Psoas muscle (tissue), 8 donors: ENCODE data around the gene PLD6. TPM values are rescaled to one million over a fixed set of nuclear protein-coding genes. Genes with fewer than 3 reads are reported as not detected.
A peak's percentile ranks its signal among the peaks of the same experiment; 100 is the strongest.

Experiments used
- ATAC-seq, 4 donors: fragments of 200-7000 bp; cut with Tn5 transposase; one replicate each; pipeline ENCODE4 v1.9.1; 2020; ENCODE audit warnings: moderate library complexity in 3 of 4, mild to moderate bottlenecking in 2 of 4
- DNase-seq, 2 donors: peaks; one replicate each; pipeline ENCODE4 v3.0.0-alpha.2; 2020
- H3K27ac ChIP-seq: fragments of 200-600 bp; one replicate; pipeline ENCODE4 v1.8.0; 2022
- H3K27me3 ChIP-seq, 3 donors: fragments of 200-600 bp in 1 of 3; one replicate each; pipeline versions ENCODE4 v1.6.1 to v1.8.0; 2013 to 2022; ENCODE audit warnings: low read length in 2 of 3, mild to moderate bottlenecking in 2 of 3, moderate library complexity in 1 of 3; ENCODE audit not compliant: insufficient read depth in 3 of 3
- H3K36me3 ChIP-seq, 2 donors: fragments of 200-600 bp in 1 of 2; one replicate each; pipeline versions ENCODE4 v1.6.1 to v1.8.0; 2013 to 2022; ENCODE audit warnings: low read depth in 1 of 2, mild to moderate bottlenecking in 1 of 2, moderate library complexity in 1 of 2; ENCODE audit not compliant: insufficient read depth in 1 of 2
- H3K4me1 ChIP-seq: fragments of 200-600 bp; one replicate; pipeline ENCODE4 v1.8.0; 2022
- H3K4me3 ChIP-seq: fragments of 200-600 bp; one replicate; pipeline ENCODE4 v1.8.0; 2022; ENCODE audit warnings: mild to moderate bottlenecking
- H3K9me3 ChIP-seq: fragments of 200-600 bp; one replicate; pipeline ENCODE4 v1.8.0; 2022
- CTCF ChIP-seq: fragments of 200-600 bp; IDR thresholded peaks from one replicate; pipeline ENCODE4 v1.8.0; 2022; ENCODE audit warnings: antibody characterized with exemption
- WGBS, 3 donors: extraction: QIAGEN DNeasy Blood & Tissue Kit; methylation state at CpG; one replicate each; pipeline versions ENCODE4 v1.1.6 to v1.1.7; 2013; 5-methylcytosine and 5-hydroxymethylcytosine counted together
- intact Hi-C, 2 donors: fragments of 100-400 bp; cut with DNase I; formaldehyde crosslinking; loops; one replicate each; pipeline versions ENCODE4 v1.11.0 to v1.14.2; 2022
- polyA plus RNA-seq, 3 donors: library from polyadenylated mRNA; stranded (reverse); fragments of 200-250 nt; gene quantifications; one replicate each; pipeline ENCODE4 v1.2.3, GENCODE V29; 2013
- total RNA-seq, 4 donors: library from RNA; stranded (reverse); fragmentation: NEBNext Ultra II Directional in 2 of 4; extraction: Animal tissue kit (Norgen Biotek cat#: 25700) in 2 of 4; gene quantifications; one replicate each; pipeline versions ENCODE4 v1.2.1 to v1.2.4, GENCODE V29; 2021 to 2023
- donor health status: healthy with polysubstance abuse.
- donor health status: DM: no; HTN: no; CAD: no; lungs with moderate emphysema.
- donor health status: Bipolar disorder and iron deficiency.
- donor health status: healthy.
- donor health status: DM: yes; HTN: yes; CAD: no.
- donor health status: DM: no; HTN: no; CAD: no.
- donor health status: DM: no; HTN: no; CAD: no.
- donor health status: DM: yes; HTN: yes; CAD: no.

The PLD6 gene
- total and polyA plus RNA-seq, 7 donors, result 0.84 to 5.4 (median 2.5) TPM

- Histone ChIP-seq H3K27ac (peak overlapping the region; percentile 36), H3K4me1 (peaks cover 49% of the 10 kb centered on the region)
- intact Hi-C loops, result no loop called here
Measured at GRCh38 chr17:17232303-17232621, 26.1 kb upstream of the PLD6 start.

GRCh38 chr17:17231621-17232302 lies 25.6 kb upstream of the PLD6 start:
- ATAC-seq (no peak), DNase-seq (no peak)
- H3K27ac ChIP-seq, result peak overlapping the region; percentile 36
- TF ChIP-seq CTCF, result no peak
- H3K27me3 ChIP-seq, result no peaks in the 10 kb centered on the region
- peaks cover 3 to 62% of the 10 kb centered on the region in 2 donors for H3K36me3 ChIP-seq
- WGBS, 3 donors, result 54 to 67% (median 60%) methylated on average over 16 of the region's 16 CpGs
- peaks cover 49% of the 10 kb centered on the region for H3K4me1 ChIP-seq
- intact Hi-C loops, result no loop called here
- no peak overlapping the region for H3K4me3 ChIP-seq
- H3K9me3 ChIP-seq, result no peaks in the 10 kb centered on the region

More at GRCh38 chr17:17232303-17232621, 26.1 kb upstream of the PLD6 start:
- ATAC-seq, result no peak
- no peak for TF ChIP-seq CTCF
- no peaks in the 10 kb centered on the region for H3K27me3 ChIP-seq
- no peaks in the 10 kb centered on the region for H3K9me3 ChIP-seq
- H3K4me3 ChIP-seq, result no peak overlapping the region
- 68 to 75% (median 71%) methylated on average over 11 of the region's 11 CpGs for WGBS, 3 donors
- peaks cover 3 to 57% of the 10 kb centered on the region in 2 donors for H3K36me3 ChIP-seq
- DNase-seq, result no peak

- 64 to 81% (median 66%) methylated on average over 26 of the region's 26 CpGs for WGBS, 3 donors
- peak; percentile 12 to 53 (median 38) for ATAC-seq
- peak in 1 of 2 donors; percentile 65 for DNase-seq
- H3K9me3 ChIP-seq, result no peaks in the 10 kb centered on the region
- intact Hi-C loops, result no loop called here
- H3K4me1 ChIP-seq, result peaks cover 36% of the 10 kb centered on the region
- TF ChIP-seq CTCF, result no peak
- peaks cover 3 to 82% of the 10 kb centered on the region in 2 donors for H3K36me3 ChIP-seq
- no peak overlapping the region for H3K4me3 ChIP-seq
- no peaks in the 10 kb centered on the region for H3K27me3 ChIP-seq
- H3K27ac ChIP-seq, result peak overlapping the region; percentile 60
Measured at GRCh38 chr17:17229416-17230384, 23.6 kb upstream of the PLD6 start.

GRCh38 chr17:17228521-17229279 lies 22.6 kb upstream of the PLD6 start:
- DNase-seq (peak; percentile 45 to 72), ATAC-seq (peak; percentile 63 to 79 (median 72))
- intact Hi-C loops, result no loop called here
- no peak for TF ChIP-seq CTCF
- H3K36me3 ChIP-seq, result peaks cover 3 to 92% of the 10 kb centered on the region in 2 donors
- WGBS, 3 donors, result 52 to 78% (median 54%) methylated on average over 17 of the region's 17 CpGs
- H3K27ac ChIP-seq, result peak overlapping the region; percentile 60
- H3K4me3 ChIP-seq, result no peak overlapping the region
- no peaks in the 10 kb centered on the region for H3K9me3 ChIP-seq
- peaks cover 28% of the 10 kb centered on the region for H3K4me1 ChIP-seq
- H3K27me3 ChIP-seq, result no peaks in the 10 kb centered on the region
